K562 (cell line): ENCODE measurements around the gene BZW1. TPM values are rescaled to one million over a fixed set of nuclear protein-coding genes. Genes with fewer than 3 reads are reported as not detected.

Experiments
- BHLHE40 ChIP-seq: IDR thresholded peaks from 2 replicates; pipeline ENCODE4 v1.6.1; 2011; ENCODE audit warnings: low read length, improper control_type of control experiment
- FOXA1 ChIP-seq: fragments of 450-650 bp; IDR thresholded peaks from 2 replicates; pipeline ENCODE4 v1.6.1; 2016; ENCODE audit warnings: mild to moderate bottlenecking, borderline replicate concordance
- HCFC1 ChIP-seq: IDR thresholded peaks from 2 replicates; pipeline ENCODE4 v1.6.1; 2012; ENCODE audit warnings: low read depth, low read length, improper control_type of control experiment
- HMGXB4 ChIP-seq: sonication (generic); formaldehyde crosslinking; IDR thresholded peaks from 2 replicates; pipeline ENCODE4 v1.8.1; 2023; ENCODE audit warnings: mild to moderate bottlenecking, missing genetic modification reagents
- HOXB6 ChIP-seq: fragments of 250-450 bp; sonication (Bioruptor Pico); IDR thresholded peaks from 2 replicates; pipeline ENCODE4 v1.5.1; 2022; ENCODE audit warnings: mild to moderate bottlenecking, borderline replicate concordance
- JUN ChIP-seq, 2 experiments: sonication (generic) in 1 of 2; formaldehyde crosslinking in 1 of 2; IDR thresholded peaks; 2 replicates each; pipeline versions ENCODE4 v1.6.1 to v1.8.0; 2012 to 2022; ENCODE audit warnings: borderline replicate concordance in 2 of 2, mild to moderate bottlenecking in 2 of 2, improper control_type of control experiment in 1 of 2, low read depth in 1 of 2, low read length in 1 of 2, missing genetic modification reagents in 1 of 2
- JUND ChIP-seq, 2 experiments: IDR thresholded peaks; 2 replicates in 1 of 2; 3 replicates in 1 of 2; pipeline ENCODE4 v1.6.1; 2011; ENCODE audit warnings: borderline replicate concordance in 2 of 2, low read depth in 2 of 2, low read length in 2 of 2, improper control_type of control experiment in 1 of 2, missing biosample characterization in 1 of 2, missing genetic modification characterization in 1 of 2, missing genetic modification reagents in 1 of 2
- MEIS2 ChIP-seq: fragments of 450-650 bp; IDR thresholded peaks from 2 replicates; pipeline ENCODE4 v1.6.1; 2014; ENCODE audit warnings: mild to moderate bottlenecking; ENCODE audit not compliant: partially characterized antibody
- MYNN ChIP-seq, 2 experiments: sonication (generic); formaldehyde crosslinking in 1 of 2; IDR thresholded peaks; 2 replicates each; pipeline versions ENCODE4 v1.5.0 to v1.6.1; 2016 to 2020; ENCODE audit warnings: antibody characterized with exemption in 1 of 2, missing genetic modification reagents in 1 of 2
- NKRF ChIP-seq: fragments of 450-650 bp; IDR thresholded peaks from 2 replicates; pipeline ENCODE4 v1.6.1; 2016; ENCODE audit warnings: borderline replicate concordance
- NR2C2 ChIP-seq, 2 experiments: fragments of 200-800 bp in 1 of 2; sonication (Bioruptor generic) in 1 of 2; sonication (generic) in 1 of 2; formaldehyde crosslinking in 1 of 2; IDR thresholded peaks; 2 replicates each; pipeline versions ENCODE4 v1.6.1 to v1.8.0; 2016 to 2022; ENCODE audit warnings: mild to moderate bottlenecking in 1 of 2, missing compliant biosample characterization in 1 of 2, missing genetic modification characterization in 1 of 2, missing genetic modification reagents in 1 of 2
- PHF20 ChIP-seq: fragments of 450-650 bp; IDR thresholded peaks from 2 replicates; pipeline ENCODE4 v1.6.1; 2018; ENCODE audit not compliant: partially characterized antibody
- SPI1 ChIP-seq: IDR thresholded peaks from 2 replicates; pipeline ENCODE4 v1.6.1; 2011; ENCODE audit warnings: low read depth, low read length, control low read depth, borderline replicate concordance
- TAL1 ChIP-seq: fragments of 450-650 bp; IDR thresholded peaks from 2 replicates; pipeline ENCODE4 v1.6.1; 2016; ENCODE audit warnings: mild to moderate bottlenecking
- TFAP4 ChIP-seq: sonication (generic); formaldehyde crosslinking; IDR thresholded peaks from 2 replicates; pipeline ENCODE4 v1.8.0; 2022; ENCODE audit warnings: missing genetic modification reagents, mild to moderate bottlenecking, moderate library complexity, borderline replicate concordance
- ZNF282 ChIP-seq: sonication (generic); formaldehyde crosslinking; IDR thresholded peaks from 2 replicates; pipeline ENCODE4 v1.8.1; 2023; ENCODE audit warnings: missing genetic modification reagents
- ZNF398 ChIP-seq: fragments of 250-450 bp; sonication (Bioruptor Pico); IDR thresholded peaks from 2 replicates; pipeline ENCODE4 v1.8.0; 2021; ENCODE audit warnings: moderate library complexity, mild to moderate bottlenecking, inconsistent platforms
- ZNF431 ChIP-seq: sonication (generic); formaldehyde crosslinking; IDR thresholded peaks from 2 replicates; pipeline ENCODE4 v1.8.0; 2022; ENCODE audit warnings: mild to moderate bottlenecking, missing genetic modification reagents
- polyA plus RNA-seq, 8 experiments: library from polyadenylated mRNA; depleted of rRNA in 4 of 8; stranded (reverse) in 5 of 8; unstranded in 3 of 8; fragments of >200 nt; fragmentation: Nextera tagmentation in 2 of 8; fragmentation: Illumina TruSeq in 1 of 8; extraction: Ambion mirVana in 2 of 8; extraction: Trizol in 1 of 8; gene quantifications; 2 replicates each; pipeline versions ENCODE4 v1.2.1 to v1.2.3, GENCODE V29; 2011 to 2014; ENCODE audit warnings: inconsistent platforms in 1 of 8, missing spikeins in 1 of 8
- total RNA-seq, 7 experiments: library from RNA; depleted of rRNA in 6 of 7; stranded (reverse); fragments of >200 nt in 6 of 7; fragmentation: Illumina TruSeq in 2 of 7; extraction: Trizol in 2 of 7; gene quantifications; 2 replicates each; pipeline versions ENCODE4 v1.2.1 to v1.2.3, GENCODE V29; 2011 to 2021; ENCODE audit warnings: low replicate concordance in 1 of 7

The BZW1 gene
- total and polyA plus RNA-seq, 9 of the 15 experiments (the other 6 are each of a cell fraction or from before 2014, with no cell fraction given), result 110 to 244 (median 198) TPM

- TF ChIP-seq HOXB6 (CRISPR knock-in tag), result no peak
- no peak for TF ChIP-seq PHF20
- peak; percentile 65; the same call in 1 of the 2 replicates for TF ChIP-seq NKRF
- 0 out of 2 replicates have a peak, but pooled peaks have one; percentile 27 for TF ChIP-seq JUN (IDR thresholded peaks at IDR 0.05; ENCODE audit: borderline replicate concordance, low read depth, low read length)
- no peak for TF ChIP-seq JUN (CRISPR knock-in tag; IDR thresholded peaks at IDR 0.05; ENCODE audit: borderline replicate concordance)
- TF ChIP-seq HMGXB4, result 0 out of 2 replicates have a peak, but pooled peaks have one; percentile 75
- no peak for TF ChIP-seq TAL1
- TF ChIP-seq JUND (IDR thresholded peaks at IDR 0.05; ENCODE audit: borderline replicate concordance, low read depth, low read length), result peak; percentile 29; the same call in 1 of the 2 replicates
- TF ChIP-seq JUND (tag; IDR thresholded peaks at IDR 0.05; ENCODE audit: borderline replicate concordance, low read depth, low read length), result no peak
- TF ChIP-seq MYNN (IDR thresholded peaks at IDR 0.05), result no peak
- TF ChIP-seq MYNN (CRISPR knock-in tag; IDR thresholded peaks at IDR 0.05), result no peak
- TF ChIP-seq SPI1, result no peak
- peak; percentile 46; the same call in 1 of the 2 replicates for TF ChIP-seq TFAP4 (CRISPR knock-in tag)
- no peak for TF ChIP-seq MEIS2
- no peak; the same call in 1 of the 2 replicates for TF ChIP-seq HCFC1
- no peak for TF ChIP-seq FOXA1
- peak; percentile 45; the same call in 1 of the 2 replicates for TF ChIP-seq BHLHE40
- no peak for TF ChIP-seq NR2C2 (CRISPR knock-in tag; IDR thresholded peaks at IDR 0.05)
- TF ChIP-seq NR2C2 (tag; IDR thresholded peaks at IDR 0.05), result 0 out of 2 replicates have a peak, but pooled peaks have one; percentile 25
- no peak for TF ChIP-seq ZNF431 (CRISPR knock-in tag)
- TF ChIP-seq ZNF282 (CRISPR knock-in tag), result no peak
- TF ChIP-seq ZNF398, result no peak
Measured at GRCh38 chr2:200812122-200813022, 662 bp downstream of the BZW1 start (continued).
